Adrenal gland (tissue), 5 donors: Measurements from ENCODE around the gene IL36A.

Experiments
- CTCF ChIP-seq, 6 experiments: fragments of 450-650 bp in 4 of 6; fragments of 200-600 bp in 2 of 6; sonication (generic) in 1 of 6; IDR thresholded peaks; 1 replicate in 5 of 6; 2 replicates in 1 of 6; pipeline versions ENCODE4 v1.5.1 to v1.8.0; 2016 to 2021; ENCODE audit warnings: antibody characterized with exemption in 6 of 6, mild to moderate bottlenecking in 2 of 6, moderate library complexity in 1 of 6
- POLR2A ChIP-seq, 2 donors: fragments of 450-650 bp; IDR thresholded peaks; one replicate each; pipeline ENCODE4 v1.6.1; 2017; ENCODE audit warnings: antibody characterized with exemption in 2 of 2, mild to moderate bottlenecking in 2 of 2, moderate library complexity in 1 of 2
- donor health status: DM: no; HTN: no; CAD: no.

DNA sequence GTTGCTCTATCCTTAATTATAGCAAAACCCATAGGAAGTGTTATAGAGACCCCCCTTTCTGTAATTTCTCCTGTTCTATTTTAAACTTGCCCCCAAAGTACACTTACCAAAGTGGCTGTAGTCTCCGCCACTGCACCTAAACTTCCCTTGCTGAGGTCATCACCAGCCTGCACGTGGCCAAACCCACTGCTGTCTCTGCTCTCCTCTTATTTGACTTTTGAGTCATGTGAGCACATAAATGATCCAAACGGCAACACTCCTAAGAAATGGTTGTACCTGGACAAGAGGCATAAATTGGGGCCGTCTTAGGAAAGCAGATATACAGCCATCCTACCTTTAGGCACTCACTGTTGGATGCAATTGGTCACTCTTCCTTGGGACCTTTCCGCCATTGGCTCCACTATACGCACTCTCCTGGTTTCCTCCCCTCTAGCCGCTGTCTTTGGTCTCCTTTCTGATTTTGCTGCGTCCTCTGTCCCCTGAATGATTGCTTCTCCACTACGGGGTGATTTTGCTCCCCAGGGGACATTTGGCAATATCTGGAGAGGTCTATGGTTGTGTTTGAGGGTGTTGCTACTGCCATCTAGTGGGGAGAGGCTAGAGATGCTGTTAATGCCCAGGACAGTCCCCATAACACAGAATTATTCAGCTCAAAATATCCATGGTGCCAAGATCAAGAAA, 46.7 kb upstream of the IL36A start:
- peak; percentile 52 to 71 (median 62) for TF ChIP-seq CTCF (IDR thresholded peaks at IDR 0.05)
- TF ChIP-seq POLR2A (IDR thresholded peaks at IDR 0.05), result no peak
